BLaER1 (cell line): Measurements from ENCODE around the gene PIH1D1.
A peak's percentile ranks its signal among the peaks of the same experiment; 100 is the strongest.

ENCODE experiments used
- H3K27ac ChIP-seq: shearing (Covaris generic); formaldehyde crosslinking; 2 replicates; pipeline ENCODE4 v1.8.1; 2022
- H3K27me3 ChIP-seq: shearing (Covaris generic); formaldehyde crosslinking; 2 replicates; pipeline ENCODE4 v1.8.1; 2022
- H3K36me3 ChIP-seq: shearing (Covaris generic); formaldehyde crosslinking; 2 replicates; pipeline ENCODE4 v1.8.1; 2022
- H3K4me1 ChIP-seq: shearing (Covaris generic); formaldehyde crosslinking; 2 replicates; pipeline ENCODE4 v1.8.1; 2022
- H3K4me2 ChIP-seq: shearing (Covaris generic); formaldehyde crosslinking; 2 replicates; pipeline ENCODE4 v1.8.1; 2022
- H3K4me3 ChIP-seq: shearing (Covaris generic); formaldehyde crosslinking; 2 replicates; pipeline ENCODE4 v1.8.1; 2022
- H3K9ac ChIP-seq: shearing (Covaris generic); formaldehyde crosslinking; 2 replicates; pipeline ENCODE4 v1.8.1; 2022
- H3K9me3 ChIP-seq: shearing (Covaris generic); formaldehyde crosslinking; 2 replicates; pipeline ENCODE4 v1.8.1; 2022
- H4K20me1 ChIP-seq: shearing (Covaris generic); formaldehyde crosslinking; 2 replicates; pipeline ENCODE4 v1.8.1; 2022
- Cebpa-rat ChIP-seq: shearing (Covaris generic); IDR thresholded peaks from 2 replicates; pipeline ENCODE4 v1.8.1; 2022

PIH1D1 gene

GRCh38 chr19:49411681-49412326, 39.8 kb downstream of the PIH1D1 start:
- H4K20me1 ChIP-seq: no peaks in the 10 kb centered on the region
- peak overlapping the region; percentile 70; the same call in 1 of the 2 replicates for H3K27ac ChIP-seq
- no peak for TF ChIP-seq Cebpa-rat
- no peak overlapping the region for H3K4me3 ChIP-seq
- H3K9ac ChIP-seq: no peak overlapping the region
- peaks cover 100% of the 10 kb centered on the region for H3K4me1 ChIP-seq
- H3K9me3 ChIP-seq: no peaks in the 10 kb centered on the region
- peak overlapping the region; percentile 95 for H3K4me2 ChIP-seq
- H3K27me3 ChIP-seq: no peaks in the 10 kb centered on the region
- H3K36me3 ChIP-seq: no peaks in the 10 kb centered on the region

GRCh38 chr19:49409441-49410029, 42.1 kb downstream of the PIH1D1 start:
- no peaks in the 10 kb centered on the region for H4K20me1 ChIP-seq
- H3K4me1 ChIP-seq: peaks cover 100% of the 10 kb centered on the region
- no peak for TF ChIP-seq Cebpa-rat
- no peaks in the 10 kb centered on the region for H3K9me3 ChIP-seq
- peak overlapping the region; percentile 73 for H3K27ac ChIP-seq
- H3K36me3 ChIP-seq: no peaks in the 10 kb centered on the region
- H3K4me3 ChIP-seq: peak overlapping the region; percentile 19; the same call in 1 of the 2 replicates
- peak overlapping the region; percentile 95 for H3K4me2 ChIP-seq
- no peaks in the 10 kb centered on the region for H3K27me3 ChIP-seq
- H3K9ac ChIP-seq: peak overlapping the region; percentile 46; the same call in 1 of the 2 replicates

- Histone ChIP-seq H4K20me1 (no peaks in the 10 kb centered on the region), H3K4me1 (peaks cover 100% of the 10 kb centered on the region), H3K9ac (peak overlapping the region; percentile 46; the same call in 1 of the 2 replicates), H3K4me3 (peak overlapping the region; percentile 9; the same call in 1 of the 2 replicates), H3K27ac (peak overlapping the region; percentile 73), H3K9me3 (no peaks in the 10 kb centered on the region), H3K27me3 (no peaks in the 10 kb centered on the region), H3K36me3 (no peaks in the 10 kb centered on the region), H3K4me2 (peak overlapping the region; percentile 95)
- no peak for TF ChIP-seq Cebpa-rat
These were observed 42.7 kb downstream of the PIH1D1 start for GRCh38 chr19:49408816-49409440.

- 0 out of 2 replicates have a peak overlapping the region, but pooled peaks have one; percentile 34 for H3K9ac ChIP-seq
- peak overlapping the region; percentile 95 for H3K4me2 ChIP-seq
- TF ChIP-seq Cebpa-rat: no peak
- H3K27me3 ChIP-seq: no peaks in the 10 kb centered on the region
- H4K20me1 ChIP-seq: no peaks in the 10 kb centered on the region
- no peaks in the 10 kb centered on the region for H3K36me3 ChIP-seq
- peaks cover 100% of the 10 kb centered on the region for H3K4me1 ChIP-seq
- no peak overlapping the region for H3K4me3 ChIP-seq
- H3K27ac ChIP-seq: no peak overlapping the region
- no peaks in the 10 kb centered on the region for H3K9me3 ChIP-seq
These were observed 44.1 kb downstream of the PIH1D1 start for GRCh38 chr19:49407482-49408015.

- H3K9ac ChIP-seq: no peak overlapping the region
- no peaks in the 10 kb centered on the region for H4K20me1 ChIP-seq
- H3K27ac ChIP-seq: no peak overlapping the region
- H3K4me3 ChIP-seq: no peak overlapping the region
- no peak for TF ChIP-seq Cebpa-rat
- H3K27me3 ChIP-seq: no peaks in the 10 kb centered on the region
- H3K36me3 ChIP-seq: no peaks in the 10 kb centered on the region
- H3K4me2 ChIP-seq: peak overlapping the region; percentile 95
- no peaks in the 10 kb centered on the region for H3K9me3 ChIP-seq
- peaks cover 100% of the 10 kb centered on the region for H3K4me1 ChIP-seq
These were observed 44.5 kb downstream of the PIH1D1 start for GRCh38 chr19:49407079-49407478.

- H3K27me3 ChIP-seq: no peaks in the 10 kb centered on the region
- H3K27ac ChIP-seq: peak overlapping the region; percentile 65
- H3K9me3 ChIP-seq: no peaks in the 10 kb centered on the region
- H3K36me3 ChIP-seq: no peaks in the 10 kb centered on the region
- peak overlapping the region; percentile 4; the same call in 1 of the 2 replicates for H3K9ac ChIP-seq
- H3K4me2 ChIP-seq: peak overlapping the region; percentile 50
- H3K4me1 ChIP-seq: peaks cover 79% of the 10 kb centered on the region
- TF ChIP-seq Cebpa-rat: no peak
- no peak overlapping the region for H3K4me3 ChIP-seq
- H4K20me1 ChIP-seq: no peaks in the 10 kb centered on the region
These were observed 48.0 kb downstream of the PIH1D1 start for GRCh38 chr19:49403404-49404187.

- no peak overlapping the region for H3K27ac ChIP-seq
- H3K4me1 ChIP-seq: peaks cover 69% of the 10 kb centered on the region
- H3K4me3 ChIP-seq: no peak overlapping the region
- no peak for TF ChIP-seq Cebpa-rat
- H3K9ac ChIP-seq: no peak overlapping the region
- no peaks in the 10 kb centered on the region for H3K27me3 ChIP-seq
- H4K20me1 ChIP-seq: no peaks in the 10 kb centered on the region
- H3K36me3 ChIP-seq: no peaks in the 10 kb centered on the region
- H3K4me2 ChIP-seq: no peak overlapping the region
- no peaks in the 10 kb centered on the region for H3K9me3 ChIP-seq
These were observed 51.6 kb downstream of the PIH1D1 start for GRCh38 chr19:49400029-49400428.

GRCh38 chr19:49398931-49399330, 52.7 kb downstream of the PIH1D1 start:
- Histone ChIP-seq H3K27me3 (no peaks in the 10 kb centered on the region), H3K27ac (peak overlapping the region; percentile 38), H3K9ac (0 out of 2 replicates have a peak overlapping the region, but pooled peaks have one; percentile 15), H3K4me1 (peaks cover 59% of the 10 kb centered on the region), H3K4me3 (no peak overlapping the region), H3K4me2 (peak overlapping the region; percentile 58), H3K36me3 (no peaks in the 10 kb centered on the region), H4K20me1 (no peaks in the 10 kb centered on the region), H3K9me3 (no peaks in the 10 kb centered on the region)
- no peak for TF ChIP-seq Cebpa-rat

GRCh38 chr19:49398001-49398615, 53.5 kb downstream of the PIH1D1 start:
- no peaks in the 10 kb centered on the region for H4K20me1 ChIP-seq
- no peaks in the 10 kb centered on the region for H3K9me3 ChIP-seq
- H3K4me3 ChIP-seq: no peak overlapping the region
- H3K27me3 ChIP-seq: no peaks in the 10 kb centered on the region
- TF ChIP-seq Cebpa-rat: no peak
- peak overlapping the region; percentile 15; the same call in 1 of the 2 replicates for H3K9ac ChIP-seq
- peak overlapping the region; percentile 58 for H3K4me2 ChIP-seq
- no peaks in the 10 kb centered on the region for H3K36me3 ChIP-seq
- peaks cover 59% of the 10 kb centered on the region for H3K4me1 ChIP-seq
- H3K27ac ChIP-seq: 0 out of 2 replicates have a peak overlapping the region, but pooled peaks have one; percentile 38
